8988T (cell line): ENCODE data around the gene MAPKAPK2.
"Not testable (repeated sequence)": the region's sequence is repeated elsewhere in the genome, so short reads cannot be mapped to it uniquely, and the experiment has no call there.

Source experiments
- DNase-seq: peaks from one replicate; pipeline ENCODE4 v3.0.0; 2011

MAPKAPK2 gene

GRCh38 chr1:206753141-206753540, 68.4 kb downstream of the MAPKAPK2 start:
- DNase-seq, result no peak

DNA sequence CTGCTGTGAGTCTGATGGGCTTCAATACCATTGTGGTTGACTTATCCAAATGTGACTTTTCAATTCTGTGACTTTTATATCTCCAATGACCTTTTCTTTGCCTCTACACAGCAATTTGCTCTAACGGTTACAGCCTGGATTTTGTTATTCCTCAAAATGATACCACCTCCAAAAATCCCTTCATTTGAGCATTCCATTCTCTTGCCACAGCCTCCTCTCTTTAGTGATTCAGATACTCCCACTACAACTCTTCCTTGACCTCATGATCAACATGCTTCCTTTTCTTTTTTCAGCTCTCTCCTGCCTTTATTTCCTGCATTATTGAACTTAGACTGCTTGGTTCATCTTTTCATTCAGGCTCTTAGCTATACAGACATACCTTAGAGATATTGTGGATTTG, 69.3 kb downstream of the MAPKAPK2 start:
- no peak for DNase-seq

- DNase-seq, result no peak
These were observed 73.0 kb downstream of the MAPKAPK2 start for GRCh38 chr1:206757524-206758266.

- DNase-seq, result no peak
These were observed 75.9 kb downstream of the MAPKAPK2 start for GRCh38 chr1:206760590-206760989.

DNA sequence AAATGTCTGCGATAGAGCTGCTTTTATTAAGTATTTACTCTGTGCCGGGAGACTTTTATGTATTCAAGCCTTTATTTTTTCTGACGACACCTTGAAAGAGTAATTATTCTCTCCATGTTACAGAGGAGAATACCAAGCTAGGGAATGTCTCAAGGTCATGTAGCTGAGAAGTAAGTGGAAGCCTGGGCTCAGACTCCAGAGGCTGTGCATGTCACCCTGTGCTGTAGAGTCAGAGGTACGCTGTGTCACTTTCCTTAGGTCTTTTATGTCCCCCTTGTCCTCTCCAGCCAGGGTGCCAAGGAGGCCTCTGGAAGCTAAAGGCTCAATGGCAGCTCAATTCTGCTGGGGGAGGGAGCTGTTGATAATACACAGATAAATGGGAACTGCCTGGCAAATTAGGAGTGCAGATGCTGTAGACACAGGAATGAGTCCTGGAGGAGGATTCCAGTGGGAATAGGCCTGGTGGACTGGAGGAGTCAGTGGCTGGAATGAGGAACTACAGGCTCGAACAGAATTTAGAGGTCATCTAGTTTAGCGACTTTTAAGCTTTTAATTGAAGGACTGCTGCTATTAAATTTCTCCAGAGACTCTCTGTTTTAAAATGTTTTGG, 76.6 kb downstream of the MAPKAPK2 start:
- DNase-seq, result no peak

DNA sequence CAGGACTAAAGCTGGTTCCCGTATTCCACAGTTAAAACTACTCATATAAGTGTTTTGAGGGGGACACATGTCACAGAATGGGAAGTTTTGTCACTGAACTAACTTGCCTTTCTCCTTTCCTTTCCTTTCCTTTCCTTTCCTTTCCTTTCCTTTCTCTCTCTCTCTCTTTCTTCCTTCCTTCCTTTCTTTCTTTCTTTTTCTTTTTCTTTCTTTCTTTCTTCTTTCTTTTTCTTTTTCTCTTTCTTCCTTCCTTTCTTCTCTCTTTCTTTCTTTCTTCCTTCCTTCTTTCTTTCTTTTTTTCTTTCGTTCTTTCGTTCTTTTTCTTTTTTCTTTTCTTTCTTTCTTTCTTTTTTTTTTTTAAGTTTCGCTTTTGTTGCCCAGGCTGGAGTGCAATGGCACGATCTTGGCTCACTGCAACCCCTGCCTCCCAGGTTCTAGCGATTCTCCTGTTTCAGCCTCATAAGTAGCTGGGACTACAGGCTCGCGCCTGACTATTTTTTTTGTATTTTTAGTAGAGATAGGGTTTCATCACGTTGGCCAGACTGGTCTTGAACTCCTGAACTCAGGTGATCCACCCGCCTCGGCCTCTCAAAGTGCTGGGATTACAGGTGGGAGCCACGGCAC, 78.1 kb downstream of the MAPKAPK2 start:
- not testable (repeated sequence) for DNase-seq

GRCh38 chr1:206765771-206766170, 81.1 kb downstream of the MAPKAPK2 start:
- DNase-seq, result not testable (repeated sequence)

DNA sequence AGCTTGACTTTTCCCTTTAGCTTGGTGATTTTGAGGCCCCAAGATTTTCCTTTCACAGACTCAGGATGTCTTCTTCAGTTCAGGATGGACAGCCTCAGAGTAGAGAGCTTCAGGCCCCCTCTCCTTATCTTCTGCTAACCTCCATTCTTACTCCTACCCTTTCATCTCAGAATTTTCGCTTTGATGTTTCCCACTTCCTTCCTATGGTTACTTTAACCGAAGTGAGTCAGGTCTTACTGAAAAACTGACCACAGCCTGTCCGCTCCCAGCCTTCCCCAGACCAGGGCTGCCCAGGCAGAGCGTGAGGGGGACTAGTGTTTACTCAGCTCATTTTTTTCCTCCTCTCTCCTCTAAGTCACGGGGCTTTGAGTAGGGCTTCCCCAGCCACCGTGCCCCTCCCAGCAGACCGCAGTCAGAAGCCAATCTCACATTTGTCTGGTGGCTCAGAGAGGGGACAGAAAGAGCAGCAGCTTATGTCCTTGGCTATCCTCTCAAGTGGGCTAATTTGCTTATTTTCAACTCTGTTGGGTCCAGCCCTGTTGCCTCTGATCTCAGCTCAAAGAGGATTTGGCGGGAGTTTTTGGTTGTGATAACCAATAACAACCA, 81.6 kb downstream of the MAPKAPK2 start:
- DNase-seq, result no peak

DNA sequence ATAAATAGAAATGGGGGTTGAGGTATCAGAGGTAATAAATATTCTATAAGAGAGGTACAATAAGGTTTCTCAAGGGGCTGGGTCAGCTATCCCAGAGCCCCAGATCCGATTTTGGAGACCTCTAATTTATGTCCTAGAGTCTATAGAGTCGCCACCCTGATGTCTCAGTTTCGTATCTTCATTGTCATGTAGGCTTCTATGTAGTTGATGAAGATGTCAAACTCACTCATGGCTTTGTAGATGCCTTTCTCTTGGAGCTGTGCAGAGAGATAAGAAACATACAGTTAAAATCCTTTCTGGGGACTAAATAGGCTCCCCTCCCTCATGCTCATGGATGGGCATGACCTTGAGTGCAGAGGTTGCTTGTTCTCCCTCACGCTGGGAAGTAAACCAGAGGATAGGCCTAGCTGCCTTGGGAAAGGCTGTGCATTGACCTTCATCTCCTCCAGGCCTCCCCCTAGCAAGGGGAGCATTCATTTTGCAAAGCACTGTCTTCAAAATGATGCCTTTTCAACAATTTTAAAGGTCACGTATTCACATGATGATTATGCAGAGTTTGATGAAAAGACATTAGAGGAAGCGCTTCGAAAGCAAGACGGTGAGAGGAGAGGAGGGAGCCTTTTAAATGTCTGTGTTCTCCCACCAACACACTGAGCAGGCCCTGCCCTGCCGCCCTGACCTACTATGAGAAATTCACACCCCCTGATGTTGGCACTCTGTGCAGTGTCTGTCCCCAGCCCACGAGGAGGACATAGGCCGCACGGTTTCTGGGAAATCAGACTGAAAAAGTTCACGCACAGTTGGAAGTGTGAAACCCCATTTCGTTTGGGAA, 84.0 kb downstream of the MAPKAPK2 start:
- DNase-seq, result no peak

DNA sequence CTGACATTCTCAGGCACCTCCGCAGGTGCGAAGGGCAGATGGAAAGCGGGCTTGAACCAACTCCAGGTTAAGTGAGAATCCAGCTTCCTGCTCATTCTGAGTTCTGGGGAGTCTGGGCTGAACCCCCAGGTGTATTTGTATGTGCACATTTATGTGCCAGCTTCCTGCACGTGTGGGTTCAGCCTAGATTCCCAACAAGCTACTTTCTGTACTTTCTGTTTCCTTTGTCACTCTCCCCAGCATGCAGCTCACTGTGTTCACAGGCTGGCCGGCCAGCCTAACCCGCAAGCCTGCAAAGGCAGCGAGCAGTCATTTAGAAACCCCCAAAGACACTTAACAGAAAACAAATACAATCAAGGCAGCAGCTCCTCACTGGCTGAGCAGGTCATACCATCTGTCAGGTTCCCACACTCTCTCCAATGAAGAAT, 84.6 kb downstream of the MAPKAPK2 start:
- DNase-seq, result no peak

GRCh38 chr1:206770531-206771337, 86.0 kb downstream of the MAPKAPK2 start, which contains the start of gene IL19:
Gene IL19, plus strand, starts transcription at chr1:206770773. Its CDS starts 65,890 bp downstream, at chr1:206836663.
- DNase-seq, result no peak

DNA sequence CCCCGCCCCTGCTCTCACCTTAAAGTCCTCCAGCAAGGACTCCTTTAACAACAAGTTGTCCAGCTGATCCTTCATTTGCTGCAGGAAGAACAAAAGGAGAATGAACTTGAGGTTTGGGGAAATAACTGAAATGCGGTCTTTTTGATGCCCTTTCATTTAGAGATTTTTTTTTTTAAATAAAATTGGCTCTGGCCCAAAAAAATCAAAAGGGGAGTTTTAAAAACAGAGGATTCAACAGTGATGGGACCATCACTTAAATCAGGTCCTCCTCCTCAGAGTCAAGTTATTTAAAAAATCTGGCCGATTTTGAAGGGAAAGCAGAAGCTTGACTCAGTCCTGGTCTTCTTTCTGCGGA, 86.6 kb downstream of the MAPKAPK2 start:
- no peak for DNase-seq

- no peak for DNase-seq
These were observed 87.7 kb downstream of the MAPKAPK2 start, which contains the start of gene IL10 for GRCh38 chr1:206772243-206772937. Gene IL10, minus strand, starts transcription at chr1:206772494. Its CDS starts 59 bp downstream, at chr1:206772435.

- no peak for DNase-seq
These were observed 89.4 kb downstream of the MAPKAPK2 start for GRCh38 chr1:206774093-206774492.

- DNase-seq, result no peak
These were observed 91.5 kb downstream of the MAPKAPK2 start for GRCh38 chr1:206776229-206776628.

DNA sequence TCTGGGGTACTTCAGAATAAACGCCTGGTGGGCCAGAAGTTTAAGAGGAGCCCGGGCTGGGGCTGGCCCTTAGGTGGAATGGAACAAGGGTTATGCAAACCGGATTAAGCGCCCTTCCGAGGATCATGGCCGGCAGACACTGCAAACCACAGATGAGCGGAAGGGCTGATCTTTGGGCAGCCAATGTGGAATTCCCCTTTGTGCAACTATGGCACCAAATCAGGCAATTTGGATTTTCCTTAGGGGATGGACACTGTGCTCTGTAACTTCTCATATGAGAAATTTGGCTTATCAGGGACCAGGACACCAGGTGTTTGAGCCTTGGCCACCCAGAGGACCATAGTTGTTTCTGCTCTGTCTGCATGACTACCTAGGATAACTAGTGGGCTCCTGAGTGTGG, 93.3 kb downstream of the MAPKAPK2 start:
- DNase-seq, result no peak

GRCh38 chr1:206778911-206779310, 94.2 kb downstream of the MAPKAPK2 start:
- DNase-seq, result not testable (repeated sequence)

DNA sequence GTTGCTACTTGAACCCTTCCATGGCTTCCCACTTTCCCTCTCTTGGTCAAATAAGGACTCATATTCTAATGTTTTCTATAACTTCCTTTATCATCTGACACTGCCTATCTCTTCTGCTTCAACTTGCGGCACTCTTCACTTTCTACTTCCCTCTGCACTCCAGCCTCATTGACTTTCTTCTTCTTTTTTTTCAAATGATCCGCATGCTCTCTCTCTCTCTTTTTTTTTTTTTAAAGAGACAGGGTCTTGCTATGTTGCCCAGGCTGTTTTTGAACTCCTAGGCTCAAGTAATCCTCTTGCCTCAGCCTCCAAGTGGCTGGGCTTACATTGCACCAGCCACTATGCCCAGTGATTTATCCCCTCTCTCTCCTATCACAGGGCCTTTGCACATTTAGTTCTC, 94.9 kb downstream of the MAPKAPK2 start:
- no peak for DNase-seq

- no peak for DNase-seq
These were observed 97.7 kb downstream of the MAPKAPK2 start for GRCh38 chr1:206782448-206782847.

GRCh38 chr1:206783506-206783905, 98.8 kb downstream of the MAPKAPK2 start:
- DNase-seq, result no peak
